Measurements from ENCODE around the gene SLC34A3. TPM values are rescaled to one million over a fixed set of nuclear protein-coding genes. Genes with fewer than 3 reads are reported as not detected.

SLC34A3 gene
- total RNA-seq, result not detected
- long read RNA-seq, result 0 reads

DNA sequence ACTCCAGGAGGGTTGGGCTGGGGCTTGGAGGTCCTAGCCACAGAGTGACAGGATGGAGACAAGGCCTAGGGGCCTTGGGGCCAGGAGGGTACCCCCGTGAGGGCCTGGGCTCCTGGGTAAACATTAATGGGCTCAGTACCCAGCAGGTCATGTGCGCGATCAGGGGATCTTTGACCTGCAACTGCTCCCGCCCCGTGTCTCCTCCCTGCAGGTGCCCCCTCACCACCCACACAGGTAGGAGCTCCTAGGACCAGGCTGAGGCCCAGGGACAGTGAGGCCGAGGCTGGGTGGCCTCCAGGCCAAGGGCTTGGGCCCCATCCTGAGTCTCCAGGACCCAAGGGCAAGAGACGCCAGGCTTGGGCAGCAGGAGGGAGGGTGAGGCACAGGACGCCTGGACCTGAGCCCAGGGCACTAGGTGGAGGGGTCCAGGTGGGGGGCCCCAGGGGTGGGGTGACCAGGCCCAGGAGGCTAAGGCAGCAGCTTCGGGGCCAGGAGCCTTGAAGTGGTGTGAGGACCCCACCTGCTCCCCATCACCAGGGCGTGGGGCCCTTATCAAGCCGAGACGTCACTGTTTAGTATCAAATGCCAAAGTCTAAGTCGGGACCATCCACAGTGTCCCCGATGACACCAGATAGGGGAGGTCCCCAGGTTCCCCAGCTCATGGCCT lies at the start of gene SLC34A3:
Gene SLC34A3 (plus strand): TSS at position 197 of the 667 bp plus-strand sequence. CDS start 802 bp downstream, outside the sequence.
- no peak for DNase-seq (ENCODE audit: low spot score)

DNA sequence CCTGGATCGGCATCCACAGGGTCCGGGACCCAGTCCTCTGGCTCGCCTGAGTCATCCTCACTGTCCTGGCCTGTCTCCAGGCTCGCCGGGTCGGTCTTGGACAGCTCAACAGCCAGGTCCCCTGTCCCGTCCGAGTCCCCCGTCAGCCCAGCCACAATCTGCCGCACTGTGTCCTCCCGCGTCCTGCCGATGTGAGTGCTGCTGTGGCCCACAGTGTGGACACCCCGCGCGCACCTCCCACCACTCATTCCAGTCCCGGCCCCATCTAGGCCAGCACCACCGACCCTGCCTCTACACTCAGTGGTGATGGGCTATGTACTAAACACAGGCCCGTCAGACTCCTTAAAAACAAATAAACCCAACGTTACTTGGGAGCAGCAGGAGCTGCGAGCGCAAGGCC lies 49.0 kb upstream of the SLC34A3 start:
- DNase-seq (ENCODE audit: low spot score), result no peak

DNA sequence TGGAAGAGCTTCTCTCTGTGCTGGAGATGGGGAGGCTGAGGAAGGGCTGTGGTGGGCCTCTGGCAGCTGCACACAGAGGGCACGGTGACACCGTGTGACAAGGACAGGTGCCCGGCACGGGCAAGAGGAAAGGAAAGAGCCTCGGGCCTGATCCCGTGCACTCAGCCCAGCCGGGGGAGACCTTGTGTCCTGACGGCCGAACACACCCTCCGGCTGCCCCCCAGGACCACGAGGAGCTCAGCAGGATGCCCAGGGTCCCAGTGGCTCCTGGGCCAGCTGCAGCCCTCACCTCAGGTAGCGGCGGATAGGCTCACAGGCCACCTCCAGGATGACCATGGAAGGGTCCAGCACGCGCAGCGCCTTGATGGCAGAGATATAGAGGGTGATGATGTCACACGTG lies 47.9 kb upstream of the SLC34A3 start:
- DNase-seq (ENCODE audit: low spot score), result no peak

DNA sequence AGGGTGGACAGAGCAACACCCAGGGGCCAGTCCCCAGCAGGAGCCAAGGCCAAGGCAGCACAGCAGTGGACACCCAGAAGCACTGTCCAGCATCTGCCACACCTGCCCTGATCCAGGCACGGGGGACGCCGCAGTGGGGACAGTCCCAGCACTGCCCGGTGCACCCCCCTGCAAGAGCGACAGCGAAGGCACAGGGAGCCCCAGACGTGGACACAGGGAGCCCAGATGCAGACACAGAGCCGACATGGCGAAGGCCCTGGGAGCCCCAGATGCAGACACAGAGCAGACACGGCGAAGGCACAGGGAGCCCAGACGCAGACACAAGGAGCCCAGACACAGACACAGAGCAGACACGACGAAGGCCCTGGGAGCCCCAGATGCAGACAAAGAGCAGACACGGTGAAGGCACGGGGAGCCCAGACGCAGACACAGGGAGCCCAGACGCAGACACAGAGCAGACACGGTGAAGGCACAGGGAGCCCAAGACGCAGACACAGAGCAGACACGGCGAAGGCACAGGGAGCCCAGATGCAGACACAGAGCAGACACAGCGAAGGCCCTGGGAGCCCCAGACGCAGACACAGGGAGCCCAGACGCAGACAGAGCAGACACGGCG lies 46.6 kb upstream of the SLC34A3 start:
- DNase-seq (ENCODE audit: low spot score), result no peak

DNA sequence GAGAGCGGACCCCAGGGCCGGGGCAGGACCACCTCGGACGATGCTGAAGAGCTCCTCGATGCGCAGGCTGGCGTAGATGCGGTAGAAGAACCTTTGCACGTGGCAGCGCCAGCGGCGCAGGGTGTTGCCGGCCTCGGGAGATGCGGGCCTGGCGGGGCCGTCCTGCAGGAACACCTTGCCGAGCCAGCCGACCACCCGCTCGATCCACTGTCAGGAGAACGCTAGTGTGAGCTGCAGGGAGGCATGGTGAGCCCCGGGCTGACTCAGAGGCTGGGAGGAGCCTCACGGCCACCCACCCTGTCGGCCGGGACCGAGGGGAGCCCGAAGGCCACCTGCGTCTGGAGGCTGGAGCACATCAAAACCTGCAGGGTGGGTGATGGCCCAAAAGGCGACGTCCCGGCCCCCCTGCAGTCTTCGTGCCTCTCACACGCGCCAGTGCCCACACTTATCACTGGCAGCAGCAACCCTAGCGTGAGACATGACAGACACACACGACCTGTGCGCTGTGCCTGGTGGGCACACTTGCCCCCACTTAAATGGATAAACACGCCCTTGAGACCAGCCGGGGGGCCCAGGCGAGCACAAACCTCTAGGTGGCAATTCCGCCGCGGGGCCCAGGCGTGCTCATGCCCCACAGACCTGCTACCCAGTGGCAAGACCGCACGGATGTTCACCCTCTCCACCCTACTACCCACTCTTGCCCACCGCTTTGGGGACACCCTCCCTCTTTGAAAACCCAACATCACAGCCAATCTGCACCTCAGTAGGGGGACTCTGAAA lies 45.6 kb upstream of the SLC34A3 start:
- no peak for DNase-seq (ENCODE audit: low spot score)

DNA sequence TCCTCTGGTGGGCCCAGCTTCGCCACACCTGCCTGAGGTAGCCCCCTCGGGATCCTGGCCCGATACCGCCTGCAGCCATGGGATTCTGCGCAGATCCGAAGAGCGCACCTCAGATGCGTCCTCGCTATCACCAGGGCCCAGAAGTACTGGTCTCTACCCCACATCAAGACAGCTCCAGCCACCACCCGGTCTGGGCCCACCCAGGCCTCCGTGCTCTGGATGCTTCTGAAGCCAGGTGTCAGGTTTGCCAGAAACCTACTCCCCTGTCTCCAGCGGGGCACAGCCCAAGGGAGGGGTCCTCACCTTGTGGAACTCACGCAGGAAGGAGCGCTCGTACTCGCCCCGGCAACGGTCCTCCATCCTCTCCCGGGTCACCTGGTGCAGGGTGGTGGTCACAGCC lies 44.8 kb upstream of the SLC34A3 start:
- DNase-seq (ENCODE audit: low spot score), result no peak

DNA sequence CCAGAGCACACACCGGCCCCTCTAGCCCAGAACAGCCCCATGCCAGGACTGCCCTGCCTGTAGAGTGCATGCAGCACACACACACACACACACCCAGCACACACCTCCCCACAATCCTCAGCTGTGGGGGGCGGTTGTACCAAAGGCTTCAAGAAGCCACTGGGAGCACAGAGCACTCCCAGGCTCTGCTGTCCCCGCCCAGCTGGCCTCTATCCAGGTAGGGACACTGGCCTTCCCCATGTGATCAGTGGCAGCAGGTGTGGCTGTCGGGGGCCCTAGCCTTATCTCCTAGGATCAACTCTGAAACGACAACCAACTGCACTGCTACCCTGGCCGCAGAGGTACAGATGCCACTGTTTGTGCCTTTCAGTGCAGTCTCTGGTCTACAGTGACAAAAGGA lies 44.3 kb upstream of the SLC34A3 start:
- no peak for DNase-seq (ENCODE audit: low spot score)

DNA sequence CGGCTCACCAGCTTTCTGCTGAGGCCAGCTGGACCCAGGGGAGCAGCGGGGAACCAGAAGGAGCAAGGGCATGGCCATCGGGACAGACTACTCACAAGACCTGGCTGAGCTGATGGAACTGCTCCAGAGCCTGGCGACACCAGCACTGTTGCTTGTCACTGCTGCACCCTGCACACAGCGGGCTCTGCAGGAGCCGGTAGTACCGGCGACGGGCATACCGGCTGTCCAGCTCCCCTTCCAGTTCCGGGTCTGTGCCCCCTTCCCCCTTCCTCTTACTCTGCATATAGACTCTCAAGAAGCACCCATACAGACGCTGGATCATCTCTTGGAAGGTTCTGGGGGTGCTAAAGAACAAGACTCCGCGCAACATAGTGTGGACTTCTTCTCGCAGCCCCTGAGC lies 43.3 kb upstream of the SLC34A3 start:
- DNase-seq (ENCODE audit: low spot score), result no peak

DNA sequence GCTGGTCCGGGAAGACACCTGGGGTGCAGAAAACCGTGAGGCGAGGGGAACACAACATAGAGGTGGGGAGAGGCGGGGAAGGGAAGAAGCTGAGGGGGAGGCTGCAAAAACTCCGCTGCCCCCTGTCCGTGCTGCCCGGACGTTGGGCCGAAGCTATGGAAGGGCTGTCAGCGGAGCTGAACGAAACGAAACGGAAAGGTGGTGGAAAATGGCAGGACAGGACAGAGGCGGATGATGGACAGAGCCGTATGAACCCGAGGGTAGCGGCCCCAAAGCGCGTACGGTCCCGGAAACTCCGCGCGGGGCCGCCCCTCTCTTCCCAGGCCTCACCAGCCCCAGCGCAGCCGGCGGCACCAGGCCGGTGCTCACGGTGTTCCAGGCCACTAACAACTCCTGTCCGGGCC lies 42.6 kb upstream of the SLC34A3 start:
- no peak for DNase-seq (ENCODE audit: low spot score)

DNA sequence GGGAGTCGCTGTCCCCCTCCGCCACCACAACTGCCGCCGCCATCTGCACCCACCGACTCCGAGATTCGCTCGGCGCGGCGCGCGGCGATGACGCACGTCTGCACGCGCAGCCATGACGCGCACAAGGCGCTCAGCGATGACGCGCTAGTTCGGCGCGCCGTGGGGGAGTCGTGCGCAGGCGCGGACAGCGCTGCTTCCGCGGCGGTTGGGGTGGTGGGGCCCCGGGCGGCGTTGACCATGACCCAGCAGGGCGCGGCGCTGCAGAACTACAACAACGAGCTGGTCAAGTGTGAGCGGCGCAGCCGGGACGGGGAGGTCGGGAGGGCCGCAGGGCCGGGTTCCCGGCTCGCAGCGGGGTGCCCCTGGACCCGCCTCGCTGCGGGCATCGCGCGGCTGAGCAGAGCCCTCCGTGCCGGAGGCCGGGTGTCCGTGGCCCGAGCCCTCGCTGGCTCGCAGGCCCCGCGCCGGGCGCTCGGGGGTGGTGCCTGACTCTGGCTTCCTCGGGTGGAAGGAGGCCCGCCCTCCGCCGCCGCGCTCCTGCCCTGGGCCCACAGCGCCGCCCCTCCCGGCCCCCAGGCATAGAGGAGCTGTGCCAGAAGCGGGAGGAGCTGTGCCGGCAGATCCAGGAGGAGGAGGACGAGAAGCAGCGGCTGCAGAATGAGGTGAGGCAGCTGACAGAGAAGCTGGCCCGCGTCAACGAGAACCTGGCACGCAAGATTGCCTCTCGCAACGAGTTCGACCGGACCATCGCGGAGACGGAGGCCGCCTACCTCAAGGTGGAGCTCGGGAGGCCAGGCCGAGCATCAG lies 42.0 kb upstream of the SLC34A3 start, which contains the start of the genes ANAPC2 and SSNA1:
Gene ANAPC2 (minus strand): TSS at position 71 of the 807 bp plus-strand sequence. CDS start 28 bp downstream, at position 43.
Gene SSNA1 (plus strand): TSS at position 187 of the 807 bp plus-strand sequence. CDS start 51 bp downstream, at position 238.
- DNase-seq (ENCODE audit: low spot score), result peak; percentile 99

DNA sequence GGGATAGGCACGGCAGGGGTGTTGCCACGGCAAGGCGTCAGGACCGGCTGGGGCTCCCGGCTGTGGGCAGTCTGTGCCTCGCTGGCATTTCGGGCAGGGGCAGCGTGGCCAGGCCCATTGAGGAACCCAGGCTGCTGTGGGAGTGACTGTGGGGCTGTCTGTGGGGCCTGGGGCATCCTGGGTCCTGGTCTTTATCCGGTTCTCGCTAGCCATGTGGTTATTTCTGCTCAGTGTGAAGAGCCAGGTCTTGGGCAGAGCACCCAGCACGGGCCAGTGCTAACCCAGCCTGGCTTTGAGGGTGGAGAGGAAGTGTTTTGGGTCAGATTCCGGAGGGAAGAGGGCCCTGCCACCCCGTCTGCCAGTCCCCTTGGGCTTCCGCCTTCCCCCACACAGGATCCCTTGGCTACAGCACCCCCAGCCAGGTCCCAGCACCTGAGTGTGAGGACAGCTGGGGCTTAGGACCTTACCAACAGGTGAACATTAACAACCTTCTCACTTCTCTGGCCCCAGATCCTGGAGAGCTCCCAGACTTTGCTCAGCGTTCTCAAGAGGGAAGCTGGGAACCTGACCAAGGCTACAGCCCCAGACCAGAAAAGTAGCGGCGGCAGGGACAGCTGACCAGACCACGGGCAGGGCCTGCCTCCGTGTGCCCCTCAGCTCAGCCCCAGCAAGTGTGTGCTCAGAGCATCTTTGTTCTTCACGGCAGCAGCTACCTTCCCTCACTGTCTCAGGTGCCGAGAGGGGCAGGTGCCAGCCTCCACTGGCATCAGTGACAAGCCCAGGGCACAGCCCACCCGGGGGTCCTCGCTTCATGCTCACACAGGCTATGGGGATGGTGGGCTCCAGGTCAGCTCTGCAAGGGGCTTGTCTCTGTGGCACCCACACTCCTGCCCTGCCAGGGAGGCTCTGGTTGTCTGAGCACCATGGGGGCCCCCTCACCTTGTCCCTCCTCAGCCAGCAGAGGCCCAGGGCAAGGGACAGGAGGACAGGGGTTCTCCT lies 41.1 kb upstream of the SLC34A3 start:
- DNase-seq (ENCODE audit: low spot score), result no peak

DNA sequence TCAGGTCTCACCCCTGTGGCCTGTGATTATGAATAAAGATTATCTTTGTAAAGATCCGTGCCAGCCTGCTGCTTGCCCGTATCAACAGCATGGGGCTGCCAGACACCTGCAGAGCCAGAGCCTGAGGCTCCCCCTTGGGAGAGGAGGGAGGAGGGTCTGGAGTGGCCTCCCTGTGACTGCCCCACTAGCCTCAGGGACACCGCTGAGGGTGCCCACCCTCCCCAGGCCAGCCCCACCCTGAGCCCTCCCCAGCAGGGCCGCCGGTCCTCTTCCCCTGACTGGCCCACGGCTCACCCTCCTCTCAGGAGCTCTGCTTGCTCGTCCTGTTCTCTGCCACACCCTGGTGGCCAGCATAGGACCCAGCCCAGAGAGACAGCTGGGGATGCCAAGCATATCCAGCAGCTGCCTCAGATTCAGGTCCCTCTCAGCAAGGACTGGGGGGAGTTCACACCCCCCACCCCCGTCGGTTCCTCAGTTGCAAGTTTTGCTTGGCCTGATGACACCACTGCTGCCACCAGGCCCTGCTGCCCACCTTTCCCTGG lies 40.3 kb upstream of the SLC34A3 start:
- no peak for DNase-seq (ENCODE audit: low spot score)

DNA sequence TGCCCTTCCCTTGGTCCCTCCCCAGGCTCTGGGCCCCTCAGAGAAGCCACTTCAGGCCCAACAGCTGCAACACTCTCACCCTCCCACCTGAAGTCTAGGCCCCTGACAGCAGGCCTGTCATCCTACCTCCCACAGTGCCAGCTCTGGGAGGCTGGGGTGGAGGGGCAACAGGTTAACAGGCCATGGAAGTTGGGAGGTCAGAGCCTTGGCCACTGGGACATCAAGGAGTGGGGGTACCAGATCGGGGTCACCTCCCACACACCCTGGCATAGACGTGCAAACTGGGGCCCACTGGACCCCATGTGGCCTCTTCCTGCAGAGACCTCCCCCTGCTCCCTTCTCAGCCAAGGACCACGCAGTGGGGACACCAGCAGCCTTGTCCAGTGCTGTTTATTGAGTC lies 39.5 kb upstream of the SLC34A3 start:
- no peak for DNase-seq (ENCODE audit: low spot score)

DNA sequence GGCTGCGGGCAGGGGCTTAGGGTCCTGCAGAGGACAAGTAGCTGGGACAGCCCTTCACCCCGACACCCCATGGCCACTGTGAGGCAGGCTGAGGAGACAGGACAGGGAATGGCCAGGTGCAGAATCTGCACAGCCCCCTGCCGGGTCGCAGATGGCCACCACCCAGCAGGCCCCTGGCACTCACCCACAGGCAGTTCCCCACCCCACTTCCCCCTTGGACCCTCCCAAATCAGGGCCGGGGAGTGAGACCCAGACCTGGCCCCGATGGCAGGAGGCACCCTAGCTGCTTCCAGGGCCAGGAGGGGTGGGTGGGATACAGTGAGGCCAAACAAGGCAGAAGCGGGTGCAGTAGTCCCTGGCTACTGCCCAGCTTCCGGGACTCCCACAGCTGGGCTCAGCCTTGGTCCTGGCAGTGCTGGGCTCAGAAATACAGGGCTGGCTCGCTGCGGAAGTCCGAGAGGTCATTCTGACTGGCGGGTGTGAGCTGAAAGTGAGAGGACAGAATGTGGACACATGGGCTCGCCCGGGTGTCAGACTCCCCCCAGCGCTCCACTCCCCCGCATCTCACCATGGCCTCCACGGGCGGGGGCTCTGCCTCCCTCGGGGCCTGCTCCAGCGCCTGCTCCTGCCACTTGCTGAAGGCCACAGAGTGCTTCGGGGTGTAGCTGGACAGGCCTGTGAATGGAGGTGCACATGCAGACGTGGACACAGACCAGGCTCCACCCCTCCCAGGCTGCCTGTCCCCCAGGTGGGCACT lies 38.8 kb upstream of the SLC34A3 start:
- no peak for DNase-seq (ENCODE audit: low spot score)

DNA sequence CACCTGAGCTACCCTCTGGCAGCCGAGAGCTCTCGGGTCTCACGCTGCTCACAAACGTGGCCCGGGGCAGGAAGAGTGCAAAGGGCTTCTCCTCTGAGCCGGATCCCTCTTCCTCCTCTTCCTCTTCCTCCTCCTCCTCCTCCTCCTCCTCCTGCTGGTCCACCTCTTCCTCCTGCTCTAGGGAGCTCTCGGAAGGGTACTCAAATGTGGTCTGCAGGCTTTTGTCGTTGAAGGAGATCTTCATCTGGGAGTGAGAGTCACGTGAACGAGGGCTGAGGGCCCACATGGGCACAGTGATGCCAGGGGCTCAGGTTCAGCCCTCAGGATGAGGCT lies 38.3 kb upstream of the SLC34A3 start:
- DNase-seq (ENCODE audit: low spot score), result no peak

DNA sequence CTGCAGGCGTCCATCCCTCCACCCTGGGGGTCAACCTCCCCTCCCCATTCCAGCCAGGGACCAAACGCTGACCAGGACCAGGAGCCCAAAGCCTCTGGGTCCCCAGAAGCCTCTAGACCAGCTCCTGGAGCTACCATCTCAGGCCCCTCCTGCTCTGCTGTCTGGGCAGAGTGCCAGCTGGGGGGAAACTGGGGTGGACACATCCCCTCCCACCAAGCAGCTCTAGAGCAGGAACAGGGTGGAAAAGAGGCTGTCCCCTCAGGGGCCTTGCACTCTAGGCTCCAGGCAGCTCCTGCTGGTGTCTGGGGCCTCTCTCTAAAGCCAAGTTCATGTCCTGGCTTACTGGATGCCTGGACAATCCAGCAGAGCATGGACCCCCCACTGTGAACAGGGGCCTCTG lies 37.8 kb upstream of the SLC34A3 start:
- DNase-seq (ENCODE audit: low spot score), result no peak

DNA sequence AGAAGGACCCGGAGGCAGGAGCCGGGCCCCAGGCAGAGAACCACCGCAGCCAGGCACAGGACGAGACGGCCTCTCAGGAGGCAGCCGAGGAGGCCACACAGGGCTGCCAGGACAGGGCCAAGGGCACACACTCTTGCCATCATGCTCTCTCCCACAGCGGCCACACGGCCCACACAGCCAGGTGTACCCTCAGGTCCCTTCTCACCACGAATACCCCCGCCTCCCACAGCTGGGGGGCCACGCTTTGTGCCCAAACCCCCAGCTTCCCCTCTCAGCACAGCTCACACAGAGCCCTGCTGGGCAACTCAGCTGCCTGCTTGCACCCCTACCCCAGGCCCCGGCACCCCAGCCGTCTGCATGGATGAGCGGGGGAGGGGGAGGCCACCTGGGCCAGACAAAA lies 36.9 kb upstream of the SLC34A3 start:
- DNase-seq (ENCODE audit: low spot score), result no peak

DNA sequence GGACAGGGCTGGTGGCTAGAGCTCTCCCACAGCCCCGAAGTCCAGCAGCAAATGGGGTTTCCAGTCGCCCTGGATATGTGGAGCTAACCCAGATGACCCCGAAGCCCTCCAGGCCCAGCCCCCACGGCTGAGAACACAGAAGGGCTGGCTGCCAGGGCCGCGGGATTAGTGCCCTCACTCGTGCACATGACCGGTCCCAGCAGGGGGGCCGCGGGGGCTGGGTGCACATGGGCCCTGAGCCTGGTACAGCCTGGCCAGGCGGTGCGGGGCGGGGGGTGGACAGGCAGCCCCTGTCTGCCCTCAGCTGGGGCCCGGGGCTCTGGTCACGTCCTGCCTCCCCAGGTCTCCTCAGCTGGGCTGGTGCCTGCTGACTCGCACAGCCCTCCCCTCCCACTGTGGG lies 36.3 kb upstream of the SLC34A3 start:
- no peak for DNase-seq (ENCODE audit: low spot score)

DNA sequence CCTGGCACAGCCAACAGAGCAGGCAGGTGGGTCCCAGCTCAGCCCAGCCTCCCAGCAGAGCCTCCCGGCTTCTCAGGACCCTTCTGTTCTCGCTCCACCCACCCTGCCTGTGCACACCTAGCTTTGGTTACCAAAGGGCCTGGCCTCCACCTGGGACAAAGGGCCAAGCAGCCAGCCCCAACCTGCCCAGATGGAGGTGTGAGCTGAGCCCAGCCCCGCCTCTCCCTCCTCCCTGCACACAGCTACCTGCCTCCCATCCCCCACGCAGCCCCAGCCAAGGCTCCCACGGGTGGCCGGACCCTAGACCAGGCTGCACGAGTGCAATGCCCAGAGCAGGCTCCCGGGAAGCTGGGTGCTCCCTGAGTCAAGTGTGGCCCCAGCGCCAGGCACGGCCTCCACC lies 35.8 kb upstream of the SLC34A3 start:
- no peak for DNase-seq (ENCODE audit: low spot score)
